Suppressor macrophage treated with lipopolysaccharide for 1 hour (primary cell): ENCODE data around the gene KCNB1.
A peak's percentile ranks its signal among the peaks of the same experiment; 100 is the strongest.
"Not testable (repeated sequence)": the region's sequence is repeated elsewhere in the genome, so short reads cannot be mapped to it uniquely, and the experiment has no call there.

ENCODE experiments used
- DNase-seq, 3 donors: peaks; one replicate each; pipeline ENCODE4 v3.0.0-alpha.2; 2020 to 2022

Gene KCNB1

GRCh38 chr20:49432550-49432949 is 49.9 kb downstream of the KCNB1 start:
- no peak for DNase-seq

- peak in 2 of 3 donors; percentile 38 to 48 for DNase-seq
Observed at GRCh38 chr20:49431329-49431728, 51.1 kb downstream of the KCNB1 start.

GRCh38 chr20:49430320-49430719 is 52.1 kb downstream of the KCNB1 start:
- DNase-seq, result no peak

- DNase-seq, result no peak
Observed at GRCh38 chr20:49427751-49428518, 54.5 kb downstream of the KCNB1 start.

GRCh38 chr20:49426873-49427272 is 55.6 kb downstream of the KCNB1 start:
- no peak for DNase-seq

GRCh38 chr20:49426395-49426794 is 56.1 kb downstream of the KCNB1 start:
- no peak for DNase-seq

- no peak for DNase-seq
Observed at GRCh38 chr20:49424536-49424935, 57.9 kb downstream of the KCNB1 start.

- no peak for DNase-seq
Observed at GRCh38 chr20:49422161-49422560, 60.3 kb downstream of the KCNB1 start.

GRCh38 chr20:49420811-49421295 is 61.6 kb downstream of the KCNB1 start:
- DNase-seq, result no peak

- no peak for DNase-seq
Observed at GRCh38 chr20:49420292-49420691, 62.2 kb downstream of the KCNB1 start.

- DNase-seq, result no peak
Observed at GRCh38 chr20:49419785-49420184, 62.7 kb downstream of the KCNB1 start.

GRCh38 chr20:49418809-49419208 is 63.7 kb downstream of the KCNB1 start:
- no peak for DNase-seq

- no peak for DNase-seq
Observed at GRCh38 chr20:49417843-49418555, 64.5 kb downstream of the KCNB1 start.

- DNase-seq, result no peak
Observed at GRCh38 chr20:49415668-49416044, 66.8 kb downstream of the KCNB1 start.

GRCh38 chr20:49415005-49415667 is 67.3 kb downstream of the KCNB1 start:
- peak in 2 of 3 donors; percentile 6 to 9 for DNase-seq

- DNase-seq, result no peak
Observed at GRCh38 chr20:49413677-49414076, 68.8 kb downstream of the KCNB1 start.

- no peak for DNase-seq
Observed at GRCh38 chr20:49412953-49413352, 69.5 kb downstream of the KCNB1 start.

- DNase-seq, result no peak
Observed at GRCh38 chr20:49412254-49412653, 70.2 kb downstream of the KCNB1 start.

GRCh38 chr20:49411221-49411925 is 71.1 kb downstream of the KCNB1 start:
- DNase-seq, result no peak

GRCh38 chr20:49409975-49410621 is 72.4 kb downstream of the KCNB1 start:
- DNase-seq, result not testable (repeated sequence)

GRCh38 chr20:49409302-49409974 is 73.0 kb downstream of the KCNB1 start:
- DNase-seq, result no peak
